Cardiac fibroblast (primary cell): Measurements from ENCODE around the gene SLC5A5.

ENCODE experiments used
- DNase-seq, 2 donors: peaks; one replicate each; pipeline versions ENCODE4 v3.0.0 to v3.0.0-alpha.2; 2010; ENCODE audit warnings: low read depth in 2 of 2
- H3K4me3 ChIP-seq, 2 donors: replicated peaks in 1 of 2; 1 replicate in 1 of 2; 2 replicates in 1 of 2; pipeline ENCODE4 v1.5.1; 2011; ENCODE audit warnings: low read depth in 2 of 2, low read length in 2 of 2, mild to moderate bottlenecking in 2 of 2, moderate library complexity in 1 of 2
- CTCF ChIP-seq: IDR thresholded peaks from one replicate; pipeline ENCODE4 v1.5.1; 2011; ENCODE audit warnings: low read depth, mild to moderate bottlenecking, low read length, inconsistent platforms

The SLC5A5 gene

GRCh38 chr19:17922138-17922537, 50.4 kb downstream of the SLC5A5 start:
- no peak overlapping the region for H3K4me3 ChIP-seq

GRCh38 chr19:17926044-17926443, 54.3 kb downstream of the SLC5A5 start:
- DNase-seq: no peak
- TF ChIP-seq CTCF: no peak
- no peak overlapping the region for H3K4me3 ChIP-seq

More at GRCh38 chr19:17922138-17922537, 50.4 kb downstream of the SLC5A5 start:
- no peak for DNase-seq
- no peak for TF ChIP-seq CTCF

GRCh38 chr19:17929056-17929455, 57.3 kb downstream of the SLC5A5 start:
- no peak overlapping the region for H3K4me3 ChIP-seq
- TF ChIP-seq CTCF: no peak
- no peak for DNase-seq

- peak overlapping the region in 1 of 2 donors; percentile 92 for H3K4me3 ChIP-seq
- no peak for DNase-seq
- no peak for TF ChIP-seq CTCF
Measured at GRCh38 chr19:17931532-17932191, 59.9 kb downstream of the SLC5A5 start.

GRCh38 chr19:17932485-17933338, 61.0 kb downstream of the SLC5A5 start, which contains the start of gene CCDC124:
TSS of gene CCDC124 (plus strand) at chr19:17933015. CDS start at chr19:17936421, 3,406 bp downstream.
- peak; percentile 94 for DNase-seq
- peak within 1 kb of the TSS; percentile 74 to 92 for H3K4me3 ChIP-seq
- TF ChIP-seq CTCF: peak; percentile 97

GRCh38 chr19:17933414-17934129, 61.8 kb downstream of the SLC5A5 start:
- DNase-seq: peak; percentile 36 to 62
- no peak for TF ChIP-seq CTCF
- peak overlapping the region; percentile 74 to 92 for H3K4me3 ChIP-seq
